Nephron (organoid): ENCODE measurements around the gene ZNF785.
"Not testable (repeated sequence)": the region's sequence is repeated elsewhere in the genome, so short reads cannot be mapped to it uniquely, and the experiment has no call there.

Experiments
- H3K27ac Mint-ChIP-seq, 3 experiments: 2 replicates each; pipeline ENCODE4 v1.8.0; 2020; ENCODE audit warnings: mixed read lengths in 3 of 3, mild to moderate bottlenecking in 2 of 3, moderate library complexity in 1 of 3
- H3K27me3 Mint-ChIP-seq: 2 replicates; pipeline ENCODE4 v1.8.0; 2021; ENCODE audit warnings: low read depth, mild to moderate bottlenecking, moderate library complexity, mixed read lengths
- H3K36me3 Mint-ChIP-seq: 2 replicates; pipeline ENCODE4 v1.8.0; 2020; ENCODE audit warnings: low read depth, mixed read lengths
- H3K4me1 Mint-ChIP-seq: 2 replicates; pipeline ENCODE4 v1.8.0; 2020; ENCODE audit warnings: mixed read lengths
- H3K4me3 Mint-ChIP-seq, 3 experiments: 2 replicates each; pipeline ENCODE4 v1.8.0; 2020; ENCODE audit warnings: mild to moderate bottlenecking in 3 of 3, mixed read lengths in 3 of 3, moderate library complexity in 2 of 3
- H3K9me3 Mint-ChIP-seq: 2 replicates; pipeline ENCODE4 v1.8.0; 2020; ENCODE audit warnings: mixed read lengths
- TF ChIP-seq, protein P1 (sequence below), 3 experiments: fragments of 200-600 bp; sonication (generic); IDR thresholded peaks; one replicate each; pipeline ENCODE4 v1.5.0; 2021; ENCODE audit warnings: antibody characterized with exemption in 3 of 3; ENCODE audit not compliant: unreplicated experiment in 3 of 3

Gene ZNF785

DNA sequence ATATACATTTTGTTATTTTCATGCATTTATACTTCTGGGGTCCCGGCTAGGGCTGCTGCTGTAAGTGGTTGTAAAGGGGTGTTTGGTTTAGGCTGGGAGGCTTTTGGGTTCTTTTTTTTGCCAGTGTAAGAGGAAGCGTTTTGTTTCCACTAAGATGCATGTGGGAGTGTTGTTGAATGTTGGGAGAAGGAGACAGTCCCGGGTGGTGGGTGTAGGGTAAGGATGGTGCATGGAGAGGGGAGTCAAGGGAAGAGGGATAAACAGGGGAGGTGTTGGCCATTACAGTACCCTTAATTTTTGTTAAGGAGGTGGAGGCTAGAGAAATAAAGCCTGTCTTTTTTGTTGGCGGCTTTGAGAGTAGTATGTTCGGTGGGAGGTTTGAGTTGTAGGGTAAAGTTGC is 42.4 kb downstream of the ZNF785 start:
- no peak overlapping the region for H3K27ac Mint-ChIP-seq
- TF ChIP-seq, protein P1, sequence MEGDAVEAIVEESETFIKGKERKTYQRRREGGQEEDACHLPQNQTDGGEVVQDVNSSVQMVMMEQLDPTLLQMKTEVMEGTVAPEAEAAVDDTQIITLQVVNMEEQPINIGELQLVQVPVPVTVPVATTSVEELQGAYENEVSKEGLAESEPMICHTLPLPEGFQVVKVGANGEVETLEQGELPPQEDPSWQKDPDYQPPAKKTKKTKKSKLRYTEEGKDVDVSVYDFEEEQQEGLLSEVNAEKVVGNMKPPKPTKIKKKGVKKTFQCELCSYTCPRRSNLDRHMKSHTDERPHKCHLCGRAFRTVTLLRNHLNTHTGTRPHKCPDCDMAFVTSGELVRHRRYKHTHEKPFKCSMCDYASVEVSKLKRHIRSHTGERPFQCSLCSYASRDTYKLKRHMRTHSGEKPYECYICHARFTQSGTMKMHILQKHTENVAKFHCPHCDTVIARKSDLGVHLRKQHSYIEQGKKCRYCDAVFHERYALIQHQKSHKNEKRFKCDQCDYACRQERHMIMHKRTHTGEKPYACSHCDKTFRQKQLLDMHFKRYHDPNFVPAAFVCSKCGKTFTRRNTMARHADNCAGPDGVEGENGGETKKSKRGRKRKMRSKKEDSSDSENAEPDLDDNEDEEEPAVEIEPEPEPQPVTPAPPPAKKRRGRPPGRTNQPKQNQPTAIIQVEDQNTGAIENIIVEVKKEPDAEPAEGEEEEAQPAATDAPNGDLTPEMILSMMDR (IDR thresholded peaks at IDR 0.05; ENCODE audit: unreplicated experiment in 3 of 3), result no peak
- no peaks in the 10 kb centered on the region for H3K9me3 Mint-ChIP-seq
- H3K27me3 Mint-ChIP-seq, result peaks cover 2% of the 10 kb centered on the region
- no peak overlapping the region for H3K4me3 Mint-ChIP-seq
- no peaks in the 10 kb centered on the region for H3K36me3 Mint-ChIP-seq
- H3K4me1 Mint-ChIP-seq, result no peaks in the 10 kb centered on the region

DNA sequence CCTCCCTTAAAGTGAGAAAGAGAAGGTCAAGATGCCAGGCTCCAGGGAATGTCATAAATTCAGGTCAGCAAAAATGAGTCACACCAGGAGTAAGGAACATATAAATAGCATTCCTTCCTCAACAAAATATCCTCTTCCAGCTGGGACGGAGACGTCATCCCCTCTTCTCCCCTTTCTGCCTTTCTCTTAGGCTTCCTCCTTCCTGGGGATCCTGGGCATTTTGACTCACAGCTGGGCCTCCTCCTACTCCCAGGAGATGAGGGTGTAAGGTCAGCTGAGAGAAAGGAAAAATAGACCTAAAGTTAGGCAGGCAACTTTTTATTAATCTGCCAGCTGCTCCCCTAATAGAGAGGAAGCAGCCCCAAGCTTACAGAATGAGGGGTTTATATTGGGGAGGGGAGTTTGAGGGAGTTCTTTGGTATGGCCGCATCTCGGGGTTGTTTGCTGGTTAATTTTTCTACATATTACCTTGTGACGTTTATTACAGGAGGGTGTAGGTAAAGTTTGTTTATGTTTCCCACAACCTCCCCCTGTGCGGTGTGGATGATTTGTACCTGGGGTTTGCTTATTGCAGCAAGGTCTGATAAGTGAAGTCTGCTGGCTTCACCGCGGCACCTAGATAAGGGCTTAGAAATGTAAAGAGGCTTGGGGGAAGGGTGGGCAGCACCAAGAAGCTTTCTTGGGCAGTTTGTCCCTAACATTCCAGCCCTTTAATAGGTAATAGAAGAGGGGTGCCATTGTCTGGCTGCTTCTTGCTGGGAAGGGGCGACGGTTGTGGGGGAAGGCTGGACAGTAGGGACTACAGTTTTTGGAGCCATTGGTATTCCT is 43.8 kb downstream of the ZNF785 start:
- TF ChIP-seq, protein P1 (IDR thresholded peaks at IDR 0.05; ENCODE audit: unreplicated experiment in 3 of 3), result no peak
- Mint-ChIP-seq H3K9me3 (no peaks in the 10 kb centered on the region), H3K27ac (no peak overlapping the region), H3K4me1 (peaks cover 3% of the 10 kb centered on the region), H3K36me3 (peaks cover 5% of the 10 kb centered on the region), H3K4me3 (no peak overlapping the region), H3K27me3 (no peaks in the 10 kb centered on the region)

DNA sequence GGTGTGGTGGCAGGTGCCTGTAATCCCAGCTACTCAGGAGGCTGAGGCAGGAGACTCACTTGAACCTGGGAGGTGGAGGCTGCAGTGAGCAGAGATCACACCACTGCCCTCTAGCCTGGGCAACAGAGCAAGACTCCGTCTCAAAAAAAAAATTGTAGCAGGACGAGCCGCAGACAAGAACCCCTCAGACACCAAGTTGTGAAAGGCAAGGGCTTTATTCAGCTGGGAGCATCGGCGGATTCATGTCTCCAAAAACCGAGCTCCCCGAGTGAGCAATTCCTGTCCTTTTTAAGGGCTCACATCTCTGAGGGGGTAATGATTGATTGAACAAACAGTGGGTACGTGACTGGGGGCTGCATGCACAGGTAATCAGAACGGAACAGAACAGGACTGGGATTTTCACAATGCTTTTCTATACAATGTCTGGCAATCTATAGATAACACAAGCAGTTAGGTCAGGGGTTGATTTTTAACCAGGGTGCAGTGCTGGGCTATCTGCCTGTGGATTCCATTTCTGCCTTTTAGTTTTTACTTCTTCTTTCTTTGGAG is 44.5 kb downstream of the ZNF785 start:
- not testable (repeated sequence) for H3K27ac Mint-ChIP-seq, H3K27me3 Mint-ChIP-seq, H3K4me1 Mint-ChIP-seq, H3K9me3 Mint-ChIP-seq, H3K4me3 Mint-ChIP-seq, H3K36me3 Mint-ChIP-seq

DNA sequence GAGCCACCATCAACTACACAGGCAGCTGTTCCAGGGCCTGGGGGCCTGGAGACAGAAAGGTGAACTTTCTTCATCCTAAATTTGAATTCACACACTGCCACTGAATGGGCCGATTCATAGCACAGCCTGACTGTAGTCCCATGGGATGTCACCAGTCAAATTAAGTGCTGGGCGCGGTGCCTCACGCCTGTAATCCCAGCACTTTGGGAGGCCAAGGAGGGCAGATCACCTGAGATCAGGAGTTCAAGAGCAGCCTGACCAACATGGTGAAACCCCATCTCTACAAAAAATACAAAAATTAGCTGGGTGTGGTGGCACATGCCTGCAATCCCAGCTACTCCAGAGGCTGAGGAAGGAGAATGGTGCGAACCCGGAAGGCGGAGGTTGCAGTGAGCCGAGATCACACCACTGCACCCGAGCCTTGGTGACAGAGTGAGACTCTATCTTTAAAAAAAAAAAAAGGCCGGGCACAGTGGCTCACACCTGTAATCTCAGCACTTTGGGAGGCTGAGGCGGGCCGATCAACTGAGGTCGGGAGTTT is 45.4 kb downstream of the ZNF785 start:
- H3K9me3 Mint-ChIP-seq, H3K4me3 Mint-ChIP-seq, H3K27me3 Mint-ChIP-seq, H3K36me3 Mint-ChIP-seq: not testable (repeated sequence)
- Mint-ChIP-seq H3K27ac (peak overlapping the region in 1 of 3 experiments; percentile 52), H3K4me1 (peaks cover 17% of the 10 kb centered on the region)

DNA sequence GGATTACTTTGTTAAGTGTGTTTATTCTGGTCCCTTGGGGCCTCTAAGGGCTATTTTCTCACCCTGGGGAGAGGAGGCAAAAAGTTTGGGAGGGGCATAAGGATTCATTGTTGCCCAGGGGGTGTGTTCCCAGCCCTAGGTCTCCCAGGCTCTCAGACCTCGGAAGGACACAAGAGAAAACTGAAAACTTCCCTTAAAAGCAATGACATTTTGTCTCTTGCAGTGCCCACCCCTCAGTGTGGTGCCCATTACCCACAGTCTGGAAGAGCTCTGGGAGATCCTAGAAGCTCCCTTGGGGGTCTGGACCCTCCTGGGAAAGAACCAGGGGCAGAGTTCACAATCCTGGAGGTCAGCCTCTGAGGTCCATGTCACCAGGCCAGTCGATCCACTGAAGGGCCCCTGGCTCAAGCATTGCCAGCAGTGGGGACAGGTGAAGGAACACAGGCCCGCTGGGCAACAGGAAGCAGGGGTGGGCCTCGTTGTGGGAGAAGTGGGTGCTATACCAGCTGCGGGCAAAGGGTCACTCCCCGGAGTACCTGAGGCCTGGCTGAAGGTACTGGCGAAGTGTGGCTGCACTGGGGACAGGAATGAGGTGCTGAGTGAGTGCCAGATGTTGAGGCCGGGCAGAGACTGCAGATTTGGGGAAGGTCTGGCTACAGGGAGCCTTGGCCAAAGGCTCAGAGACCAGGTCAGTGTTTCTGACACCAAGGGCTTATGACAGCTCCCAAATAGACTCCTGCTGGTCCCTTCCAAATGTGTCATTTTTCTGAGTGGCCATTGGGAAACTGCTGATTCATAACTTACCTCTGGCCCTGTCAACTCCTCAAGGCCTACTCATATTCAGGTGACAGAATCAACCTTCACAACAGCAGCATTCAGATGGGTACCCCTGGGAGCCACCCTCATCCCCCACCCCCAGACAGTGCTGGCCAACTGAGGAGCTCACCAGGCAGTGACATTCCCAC is 46.2 kb downstream of the ZNF785 start:
- peaks cover 20% of the 10 kb centered on the region for H3K4me1 Mint-ChIP-seq
- H3K9me3 Mint-ChIP-seq, result no peaks in the 10 kb centered on the region
- H3K4me3 Mint-ChIP-seq, result no peak overlapping the region
- H3K27me3 Mint-ChIP-seq, result no peaks in the 10 kb centered on the region
- peaks cover 5% of the 10 kb centered on the region for H3K36me3 Mint-ChIP-seq
- H3K27ac Mint-ChIP-seq, result peak overlapping the region in 1 of 3 experiments; percentile 52
- TF ChIP-seq, protein P1 (IDR thresholded peaks at IDR 0.05; ENCODE audit: unreplicated experiment in 3 of 3), result no peak

DNA sequence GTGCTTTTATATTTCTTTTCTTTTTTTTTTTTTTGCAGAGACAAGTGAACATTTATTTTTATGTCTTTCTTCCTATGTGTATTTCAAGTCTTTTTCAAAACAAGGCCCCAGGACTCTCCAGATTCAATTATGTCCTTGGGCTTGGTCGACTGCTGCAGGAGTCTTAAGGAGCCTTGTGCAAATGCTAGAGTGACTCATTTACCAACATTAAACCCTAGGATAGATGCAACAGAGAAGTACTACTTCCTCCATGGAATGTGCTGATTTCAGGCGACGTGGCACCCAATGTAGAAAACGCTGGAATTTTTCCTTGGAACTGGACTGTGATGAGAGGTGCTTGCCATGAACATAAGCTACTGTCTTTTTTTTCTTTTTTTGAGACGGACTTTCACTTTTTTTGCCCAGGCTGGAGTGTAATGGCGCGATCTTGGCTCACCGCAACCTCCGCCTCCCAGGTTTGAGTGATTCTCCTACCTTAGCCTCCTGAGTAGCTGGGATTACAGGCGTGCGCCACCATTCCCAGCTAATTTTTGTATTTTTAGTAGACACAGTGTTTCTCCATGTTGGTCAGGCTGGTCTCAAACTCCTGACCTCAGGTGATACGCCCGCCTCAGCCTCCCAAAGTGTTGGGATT is 49.0 kb downstream of the ZNF785 start:
- H3K4me3 Mint-ChIP-seq, result peak overlapping the region; percentile 90 to 94 (median 94)

More for the DNA sequence above, 49.0 kb downstream of the ZNF785 start:
- H3K4me1 Mint-ChIP-seq, result peaks cover 25% of the 10 kb centered on the region
- H3K27me3 Mint-ChIP-seq, H3K36me3 Mint-ChIP-seq, H3K9me3 Mint-ChIP-seq: not testable (repeated sequence)
- H3K27ac Mint-ChIP-seq, result peak overlapping the region; percentile 97 to 99 (median 97)
